GM19467 (cell line): ENCODE results near the gene MLLT10.

Experiments used
- ATAC-seq: cut with Tn5 transposase; IDR thresholded peaks from one replicate; pipeline ENCODE4 v1.9.1; 2021; ENCODE audit warnings: mild to moderate bottlenecking, moderate library complexity; ENCODE audit not compliant: unreplicated experiment

MLLT10 gene

GRCh38 chr10:21759232-21759631, 225.2 kb downstream of the MLLT10 start:
- no peak for ATAC-seq

DNA sequence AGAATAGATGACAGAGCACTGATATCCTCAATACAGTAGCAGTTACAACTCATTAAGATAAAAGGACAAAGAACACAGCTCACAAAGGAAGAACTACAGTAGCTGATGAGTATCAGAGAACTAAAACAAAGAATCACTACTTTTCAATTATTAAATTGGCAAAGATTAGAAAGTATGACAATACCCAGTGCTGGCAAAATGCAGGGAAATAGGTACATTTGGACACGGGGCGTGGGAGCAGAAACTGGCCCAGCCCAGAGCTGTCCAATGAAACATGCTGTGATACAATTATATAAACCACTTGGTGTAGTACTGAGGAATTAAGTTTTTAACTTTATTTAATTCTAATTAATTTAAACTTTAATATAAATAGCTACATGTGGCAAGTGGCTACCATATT, 226.3 kb downstream of the MLLT10 start:
- no peak for ATAC-seq

- no peak for ATAC-seq
Observed at GRCh38 chr10:21764466-21765189, 230.6 kb downstream of the MLLT10 start.

GRCh38 chr10:21769041-21769440, 235.0 kb downstream of the MLLT10 start:
- ATAC-seq = no peak

DNA sequence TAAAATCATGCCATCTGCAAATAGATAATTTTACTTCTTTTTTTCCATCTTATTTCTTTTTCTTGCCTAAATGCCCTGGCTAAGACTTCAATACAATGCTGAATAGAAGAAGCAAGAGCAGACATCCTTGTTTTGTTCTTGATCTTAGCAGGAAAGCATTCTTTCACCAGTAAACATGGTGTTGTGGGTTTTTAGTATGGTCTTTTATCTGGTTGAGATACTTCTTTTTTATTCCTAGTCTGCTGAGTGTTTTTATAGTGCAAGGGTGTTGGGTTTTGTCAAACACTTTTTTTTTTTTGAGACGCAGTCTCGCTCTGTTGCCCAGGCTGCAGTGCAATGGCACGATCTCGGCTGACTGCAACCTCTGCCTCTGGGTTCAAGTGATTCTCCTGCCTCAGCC, 237.2 kb downstream of the MLLT10 start:
- no peak for ATAC-seq

DNA sequence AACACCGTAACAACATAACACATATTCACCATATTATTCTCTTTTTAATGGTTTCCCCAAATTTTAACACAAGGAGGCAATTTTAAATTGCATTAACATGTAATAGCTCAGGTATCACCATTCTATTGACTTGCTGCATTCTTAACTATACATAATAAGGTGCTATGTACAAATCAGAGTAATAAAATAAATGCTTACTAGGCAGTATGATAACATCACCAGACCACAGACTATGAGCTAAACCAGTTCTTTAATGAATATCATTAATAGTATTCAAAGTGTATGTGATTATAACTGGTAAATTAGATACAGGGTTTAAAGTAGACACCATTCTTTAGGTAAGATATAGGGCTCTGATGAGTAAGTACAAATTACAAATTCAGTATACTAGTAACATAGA, 242.9 kb downstream of the MLLT10 start:
- no peak for ATAC-seq

DNA sequence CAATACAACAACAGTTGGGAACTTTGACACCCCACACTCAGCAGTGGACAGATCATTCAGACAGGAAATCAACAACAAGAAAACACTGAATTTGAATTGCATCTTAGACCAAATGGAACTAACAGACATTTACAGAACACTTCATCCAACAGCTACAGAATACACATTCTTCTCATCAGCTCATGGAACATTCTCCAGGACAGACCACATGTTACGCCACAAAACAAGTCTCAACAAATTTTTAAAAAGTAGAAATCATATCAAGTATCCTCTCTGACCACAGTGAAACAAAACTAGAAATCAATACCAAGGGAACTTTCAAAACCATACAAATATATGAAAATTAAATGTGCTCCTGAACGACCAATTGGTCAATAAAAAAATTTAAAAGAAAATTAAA, 257.2 kb downstream of the MLLT10 start:
- ATAC-seq = no peak
